H1 (cell line): ENCODE results near the gene COX5A. TPM values are rescaled to one million over a fixed set of nuclear protein-coding genes. Genes with fewer than 3 reads are reported as not detected.

Experiments used
- CTCF ChIA-PET: fragments of 300-600 bp; sonication (Branson Sonifier 250); formaldehyde crosslinking; loops from one replicate; lab custom pipeline; 2021; ENCODE audit not compliant: partially characterized antibody; lab: Charles Lee
- POLR2A ChIA-PET: fragments of 300-600 bp; sonication (Branson Sonifier 250); formaldehyde crosslinking; loops from one replicate; lab custom pipeline; 2021; ENCODE audit warnings: inconsistent platforms; ENCODE audit not compliant: partially characterized antibody; lab: Charles Lee
- DNase-seq, 2 experiments: peaks; one replicate each; pipeline versions ENCODE4 v3.0.0 to v3.0.0-alpha.2; 2010 to 2022; ENCODE audit warnings: low spot score in 2 of 2, low read depth in 1 of 2, mixed read lengths in 1 of 2
- FAIRE-seq: peaks from 2 replicates; lab custom pipeline; 2011; peaks lifted over from hg19 to GRCh38; lab: Jason Lieb, UNC
- H2AFZ ChIP-seq: 2 replicates; pipeline ENCODE4 v1.8.1; 2012; ENCODE audit warnings: low read length, inconsistent platforms
- H2AK5ac ChIP-seq: 2 replicates; pipeline ENCODE4 v1.6.1; 2013; ENCODE audit warnings: low read depth, low read length
- H2BK120ac ChIP-seq: replicated peaks from 2 replicates; pipeline ENCODE3; 2013; ENCODE audit warnings: low read depth, low read length, inconsistent platforms
- H2BK12ac ChIP-seq: 2 replicates; pipeline ENCODE4 v1.6.1; 2013; ENCODE audit warnings: low read depth, low read length
- H2BK15ac ChIP-seq: 2 replicates; pipeline ENCODE4 v1.6.1; 2013; ENCODE audit warnings: low read length
- H2BK20ac ChIP-seq: 2 replicates; pipeline ENCODE4 v1.6.1; 2013; ENCODE audit warnings: low read length
- H2BK5ac ChIP-seq: 2 replicates; pipeline ENCODE4 v1.6.1; 2013; ENCODE audit warnings: low read depth, low read length
- H3K14ac ChIP-seq: 2 replicates; pipeline ENCODE4 v1.6.1; 2013; ENCODE audit warnings: inconsistent platforms; ENCODE audit not compliant: insufficient read length
- H3K18ac ChIP-seq: 2 replicates; pipeline ENCODE4 v1.6.1; 2013; ENCODE audit warnings: low read length; ENCODE audit errors: extremely low read depth
- H3K23ac ChIP-seq: 2 replicates; pipeline ENCODE4 v1.6.1; 2013; ENCODE audit warnings: inconsistent platforms; ENCODE audit not compliant: insufficient read length
- H3K23me2 ChIP-seq: 2 replicates; pipeline ENCODE4 v1.6.1; 2013; ENCODE audit warnings: low read depth, low read length
- H3K27ac ChIP-seq: 2 replicates; pipeline ENCODE4 v1.6.1; 2011; ENCODE audit warnings: low read depth, low read length, inconsistent platforms
- H3K27me3 ChIP-seq, 4 experiments: replicated peaks in 1 of 4; 1 replicate in 1 of 4; 2 replicates in 3 of 4; pipeline versions ENCODE4 v1.6.1 to v1.8.1; 2011 to 2013; ENCODE audit warnings: low read length in 3 of 4, mild to moderate bottlenecking in 3 of 4, inconsistent platforms in 2 of 4, mixed read lengths in 2 of 4, moderate library complexity in 1 of 4; ENCODE audit not compliant: control insufficient read depth in 3 of 4, insufficient read depth in 3 of 4; ENCODE audit errors: extremely low read depth in 1 of 4
- H3K36me3 ChIP-seq, 4 experiments: 2 replicates each; pipeline versions ENCODE4 v1.6.1 to v1.8.1; 2011 to 2013; ENCODE audit warnings: mild to moderate bottlenecking in 4 of 4, low read length in 3 of 4, moderate library complexity in 2 of 4, control low read depth in 1 of 4, inconsistent platforms in 1 of 4; ENCODE audit not compliant: insufficient read depth in 4 of 4, control insufficient read depth in 2 of 4
- H3K4ac ChIP-seq: replicated peaks from 2 replicates; pipeline ENCODE3; 2013; ENCODE audit warnings: low read length, low read depth, mixed read lengths, inconsistent platforms; ENCODE audit not compliant: insufficient read length
- H3K4me1 ChIP-seq, 4 experiments: replicated peaks in 1 of 4; 1 replicate in 1 of 4; 2 replicates in 3 of 4; pipeline versions ENCODE4 v1.6.1 to v1.8.1; 2011 to 2013; ENCODE audit warnings: low read length in 3 of 4, inconsistent platforms in 2 of 4, mixed read lengths in 1 of 4; ENCODE audit not compliant: insufficient read depth in 4 of 4, control insufficient read depth in 3 of 4
- H3K4me2 ChIP-seq, 2 experiments: 2 replicates each; pipeline versions ENCODE4 v1.6.1 to v1.8.1; 2011 to 2013; ENCODE audit warnings: low read depth in 2 of 2, low read length in 2 of 2, control low read depth in 1 of 2, inconsistent platforms in 1 of 2, mild to moderate bottlenecking in 1 of 2; ENCODE audit not compliant: insufficient read depth in 1 of 2
- H3K4me3 ChIP-seq, 4 experiments: fragments of 200-600, 300-600 bp in 1 of 4; sonication (generic), shearing (Covaris generic), sonication (Bioruptor Twin) in 1 of 4; 2 replicates each; pipeline versions ENCODE4 v1.5.1 to v1.8.1; 2011 to 2016; ENCODE audit warnings: low read length in 4 of 4, low read depth in 3 of 4, control low read depth in 2 of 4, inconsistent platforms in 2 of 4, mild to moderate bottlenecking in 2 of 4, mixed read lengths in 1 of 4, moderate library complexity in 1 of 4; ENCODE audit not compliant: insufficient read depth in 2 of 4; ENCODE audit errors: extremely low read depth in 1 of 4
- H3K56ac ChIP-seq: replicated peaks from 2 replicates; pipeline ENCODE3; 2013; ENCODE audit warnings: low read depth, mild to moderate bottlenecking, mixed read lengths, low read length, inconsistent platforms; ENCODE audit not compliant: insufficient read length
- H3K79me1 ChIP-seq: 2 replicates; pipeline ENCODE4 v1.6.1; 2013; ENCODE audit warnings: low read depth, low read length, control low read depth
- H3K79me2 ChIP-seq, 2 experiments: 2 replicates each; pipeline versions ENCODE4 v1.6.1 to v1.8.1; 2012 to 2013; ENCODE audit warnings: low read length in 2 of 2, mild to moderate bottlenecking in 2 of 2, inconsistent platforms in 1 of 2; ENCODE audit not compliant: insufficient read depth in 2 of 2, control insufficient read depth in 1 of 2
- H3K9ac ChIP-seq, 4 experiments: replicated peaks in 1 of 4; 1 replicate in 1 of 4; 2 replicates in 3 of 4; pipeline versions ENCODE4 v1.6.1 to v1.8.1; 2011 to 2013; ENCODE audit warnings: low read depth in 3 of 4, low read length in 3 of 4, control low read depth in 2 of 4, mild to moderate bottlenecking in 2 of 4, moderate library complexity in 2 of 4, inconsistent platforms in 1 of 4; ENCODE audit errors: extremely low read depth in 1 of 4
- H3K9me3 ChIP-seq, 2 experiments: 2 replicates each; pipeline versions ENCODE4 v1.6.1 to v1.8.1; 2012 to 2013; ENCODE audit warnings: mild to moderate bottlenecking in 2 of 2, moderate library complexity in 2 of 2, control low read depth in 1 of 2, inconsistent platforms in 1 of 2, low read depth in 1 of 2, low read length in 1 of 2, mixed read lengths in 1 of 2; ENCODE audit not compliant: insufficient read depth in 2 of 2
- H4K20me1 ChIP-seq, 2 experiments: replicated peaks in 1 of 2; 2 replicates each; pipeline versions ENCODE3 to v1.8.1; 2011 to 2013; ENCODE audit warnings: inconsistent platforms in 2 of 2, low read length in 2 of 2, mild to moderate bottlenecking in 1 of 2; ENCODE audit not compliant: insufficient read depth in 2 of 2, control insufficient read depth in 1 of 2
- H4K5ac ChIP-seq: 2 replicates; pipeline ENCODE4 v1.6.1; 2013; ENCODE audit warnings: low read length, low read depth, mixed read lengths, inconsistent platforms; ENCODE audit not compliant: insufficient read length
- H4K8ac ChIP-seq: 2 replicates; pipeline ENCODE4 v1.8.0; 2013; ENCODE audit warnings: mild to moderate bottlenecking, moderate library complexity, low read length, inconsistent platforms; ENCODE audit not compliant: insufficient read depth; ENCODE audit errors: extremely low read depth
- H4K91ac ChIP-seq: replicated peaks from 2 replicates; pipeline ENCODE3; 2013; ENCODE audit warnings: low read length, mixed read lengths, inconsistent platforms; ENCODE audit not compliant: insufficient read length
- CTCF ChIP-seq, 3 experiments: IDR thresholded peaks; 1 replicate in 2 of 3; 2 replicates in 1 of 3; pipeline versions ENCODE4 v1.5.1 to v1.6.1; 2011; ENCODE audit warnings: low read length in 3 of 3, mild to moderate bottlenecking in 3 of 3, inconsistent platforms in 2 of 3, low read depth in 1 of 3, moderate library complexity in 1 of 3; ENCODE audit not compliant: insufficient read depth in 1 of 3; ENCODE audit errors: control extremely low read depth in 1 of 3
- GABPA ChIP-seq: IDR thresholded peaks from 2 replicates; pipeline ENCODE4 v1.6.1; 2011; ENCODE audit warnings: mild to moderate bottlenecking, low read length, moderate library complexity, borderline replicate concordance; ENCODE audit not compliant: insufficient read depth
- KDM1A ChIP-seq: fragments of 200-600, 300-600 bp; sonication (generic); IDR thresholded peaks from 2 replicates; pipeline ENCODE4 v1.7.1; 2016; ENCODE audit warnings: mild to moderate bottlenecking, low read length, borderline replicate concordance
- MAX ChIP-seq: IDR thresholded peaks from 2 replicates; pipeline ENCODE4 v1.6.1; 2012; ENCODE audit warnings: inconsistent platforms
- NRF1 ChIP-seq: IDR thresholded peaks from 2 replicates; pipeline ENCODE4 v1.6.1; 2011; ENCODE audit warnings: mild to moderate bottlenecking, low read depth, low read length, improper control_type of control experiment
- POLR2A ChIP-seq, 2 experiments: IDR thresholded peaks; 1 replicate in 1 of 2; 2 replicates in 1 of 2; pipeline ENCODE4 v1.6.1; 2011; ENCODE audit warnings: low read depth in 2 of 2, low read length in 2 of 2, mild to moderate bottlenecking in 2 of 2; ENCODE audit errors: control extremely low read depth in 1 of 2
- POLR2AphosphoS5 ChIP-seq: IDR thresholded peaks from 2 replicates; pipeline ENCODE4 v1.6.1; 2011; ENCODE audit warnings: low read depth, low read length
- POU5F1 ChIP-seq: IDR thresholded peaks from 2 replicates; pipeline ENCODE4 v1.6.1; 2011; ENCODE audit warnings: low read depth, mild to moderate bottlenecking, low read length, moderate library complexity
- SIRT6 ChIP-seq: IDR thresholded peaks from one replicate; pipeline ENCODE4 v1.7.1; 2012; ENCODE audit warnings: low read length, inconsistent platforms
- SP1 ChIP-seq: IDR thresholded peaks from 2 replicates; pipeline ENCODE4 v1.6.1; 2011; ENCODE audit warnings: low read depth, low read length
- WGBS, 2 experiments: shearing (Covaris generic) in 1 of 2; methylation state at CpG; one replicate each; pipeline versions ENCODE4 v1.1.6 to v1.1.7; 2013 to 2015; ENCODE audit warnings: low lambda C conversion rate in 2 of 2, mixed read lengths in 2 of 2, inconsistent platforms in 1 of 2, low coverage in 1 of 2, missing lambda C conversion rate in 1 of 2; ENCODE audit not compliant: insufficient replicate concordance in 2 of 2, insufficient coverage in 1 of 2, insufficient read length in 1 of 2; ENCODE audit errors: extremely low coverage in 1 of 2, missing lambda C conversion rate in 1 of 2; 5-methylcytosine and 5-hydroxymethylcytosine counted together
- polyA plus RNA-seq, 7 experiments: library from polyadenylated mRNA; depleted of rRNA in 3 of 7; stranded (reverse) in 5 of 7; unstranded in 2 of 7; fragments of >200 nt in 5 of 7; fragments of 200-250 nt in 2 of 7; gene quantifications; 1 replicate in 5 of 7; 2 replicates in 1 of 7; 4 replicates in 1 of 7; pipeline versions ENCODE4 v1.2.1 to v1.2.3, GENCODE V29; 2011 to 2013; ENCODE audit warnings: missing spikeins in 2 of 7, mixed read lengths in 2 of 7
- total RNA-seq: library from RNA; stranded (reverse); fragmentation: NEBNext Ultra II Directional; extraction: Animal tissue kit (Norgen Biotek cat#: 25700); gene quantifications from 2 replicates; pipeline ENCODE4 v1.2.1, GENCODE V29; 2021

The COX5A gene
- total and polyA plus RNA-seq, 2 of the 8 experiments (the other 6 are each of a cell fraction or from before 2014, with no cell fraction given) = 270 to 367 TPM

GRCh38 chr15:74884428-74885223 lies 53.2 kb downstream of the COX5A start:
- no peak overlapping the region for H4K8ac ChIP-seq
- peaks cover 3% of the 10 kb centered on the region for H3K23me2 ChIP-seq
- H2AFZ ChIP-seq = no peak overlapping the region
- H2AK5ac ChIP-seq = no peak overlapping the region
- no peak overlapping the region for H3K18ac ChIP-seq
- ChIA-PET POLR2A (interaction anchor here (0.8 to 2.4 kb wide), 5 partner anchors 9 to 24 kb away, joined by 3 to 6 read pairs (median 5); no protein-coding TSS in a partner anchor), CTCF (interaction anchor here (0.7 to 2.4 kb wide), 6 partner anchors 7 to 278 kb away, joined by 3 to 6 read pairs (median 4); partner anchors contain the start of gene SCAMP2)
- no peak overlapping the region for H3K9ac ChIP-seq
- H3K9me3 ChIP-seq = no peaks in the 10 kb centered on the region
- H2BK20ac ChIP-seq = peak overlapping the region; percentile 36; the same call in 1 of the 2 replicates
- H2BK5ac ChIP-seq = no peak overlapping the region
- WGBS, 2 experiments = 77% methylated on average over 4 of the region's 4 CpGs; no CpG with 5 or more reads in 1 of the 2 experiments
- no peak overlapping the region for H2BK120ac ChIP-seq
- no peaks in the 10 kb centered on the region for H3K36me3 ChIP-seq
- H3K4me3 ChIP-seq = no peak overlapping the region
- no peaks in the 10 kb centered on the region for H4K20me1 ChIP-seq
- no peak overlapping the region for H4K5ac ChIP-seq
- no peak overlapping the region for H3K56ac ChIP-seq
- no peak overlapping the region for H2BK12ac ChIP-seq
- no peaks in the 10 kb centered on the region for H3K79me2 ChIP-seq
- H3K4ac ChIP-seq = no peak overlapping the region
- no peaks in the 10 kb centered on the region for H3K27me3 ChIP-seq
- H3K27ac ChIP-seq = no peak overlapping the region
- no peaks in the 10 kb centered on the region for H3K79me1 ChIP-seq
- no peak overlapping the region for H3K4me2 ChIP-seq
- peaks cover 0 to 8% (median 3%) of the 10 kb centered on the region in 4 experiments; a peak in 5 of 7 replicates for H3K4me1 ChIP-seq
- H3K14ac ChIP-seq = no peak overlapping the region
- no peak for DNase-seq
- no peak overlapping the region for H3K23ac ChIP-seq
- no peak overlapping the region for H2BK15ac ChIP-seq
- H4K91ac ChIP-seq = no peak overlapping the region
- no peak for FAIRE-seq
- TF ChIP-seq POLR2AphosphoS5 (no peak), GABPA (no peak), SIRT6 (no peak), SP1 (no peak), POU5F1 (no peak), CTCF (IDR thresholded peaks at IDR 0.05; ENCODE audit: control extremely low read depth in 1 of 3, insufficient read depth in 1 of 3, low read depth in 1 of 3, low read length in 3 of 3) (no peak), NRF1 (no peak), KDM1A (no peak), POLR2A (IDR thresholded peaks at IDR 0.05; ENCODE audit: control extremely low read depth in 1 of 2, low read depth in 2 of 2, low read length in 2 of 2) (no peak), MAX (no peak)
